K562 (cell line): ENCODE results near the gene PSAP. TPM values are rescaled to one million over a fixed set of nuclear protein-coding genes. Genes with fewer than 3 reads are reported as not detected.

Experiments
- ATAC-seq: fragments of 200-7000 bp; cut with Tn5 transposase; 3 replicates; pipeline ENCODE4 v1.9.1; 2020; ENCODE audit warnings: moderate library complexity
- BruUV-seq: library from RNA; stranded (reverse); fragments of 400-500 nt; replicated peaks from 2 replicates; lab custom pipeline; 2021; lab: Mats Ljungman, UMichigan
- CTCF ChIA-PET: fragments of 300-600 bp; formaldehyde crosslinking; extraction: SDS; loops from one replicate; lab custom pipeline; 2021; ENCODE audit warnings: low intra/inter-chr PET ratio; lab: Yijun Ruan, JAX
- POLR2A ChIA-PET: fragments of 300-600, 350-650 bp; sonication (Branson Sonifier 250); formaldehyde crosslinking; extraction: SDS; loops from one replicate; lab custom pipeline; 2021; ENCODE audit warnings: antibody characterized with exemption, inconsistent platforms; lab: Yijun Ruan, JAX
- DNase-seq, 4 experiments: peaks; one replicate each; pipeline versions ENCODE4 v3.0.0 to v3.0.0-alpha.2; 2011 to 2018; ENCODE audit warnings: low spot score in 3 of 4, mixed read lengths in 3 of 4; ENCODE audit errors: extremely low read depth in 1 of 4
- FAIRE-seq: peaks from 2 replicates; lab custom pipeline; 2011; peaks lifted over from hg19 to GRCh38; lab: Jason Lieb, UNC
- H2AFZ ChIP-seq: 2 replicates; pipeline ENCODE4 v1.6.0; 2011; ENCODE audit warnings: low read depth, low read length, control low read depth, inconsistent platforms
- H3K27ac ChIP-seq: fragments of 200-600 bp; 3 replicates; pipeline ENCODE4 v1.8.0; 2011; ENCODE audit warnings: low read depth, mild to moderate bottlenecking, control low read depth, inconsistent platforms, low read length, moderate library complexity, mixed read lengths; ENCODE audit errors: extremely low read depth
- H3K27me3 ChIP-seq, 2 experiments: fragments of 300-600 bp in 1 of 2; 2 replicates in 1 of 2; 3 replicates in 1 of 2; pipeline versions ENCODE4 v1.6.0 to v1.8.0; 2011; ENCODE audit warnings: inconsistent platforms in 2 of 2, low read length in 2 of 2, mild to moderate bottlenecking in 1 of 2, mixed read lengths in 1 of 2, moderate library complexity in 1 of 2; ENCODE audit not compliant: control insufficient read depth in 2 of 2, insufficient read depth in 2 of 2
- H3K36me3 ChIP-seq: fragments of 300-600 bp; 3 replicates; pipeline ENCODE4 v1.8.0; 2011; ENCODE audit warnings: mild to moderate bottlenecking, low read length, inconsistent platforms; ENCODE audit not compliant: control insufficient read depth, insufficient read depth
- H3K4me1 ChIP-seq, 2 experiments: fragments of 200-600 bp in 1 of 2; replicated peaks in 1 of 2; 2 replicates in 1 of 2; 3 replicates in 1 of 2; pipeline versions ENCODE4 v1.5.1 to v1.8.0; 2011; ENCODE audit warnings: inconsistent platforms in 2 of 2, low read length in 2 of 2, mild to moderate bottlenecking in 1 of 2, mixed read lengths in 1 of 2, moderate library complexity in 1 of 2; ENCODE audit not compliant: control insufficient read depth in 2 of 2, insufficient read depth in 2 of 2
- H3K4me2 ChIP-seq: 2 replicates; pipeline ENCODE4 v1.6.1; 2011; ENCODE audit warnings: low read length, control low read depth, inconsistent platforms, mixed read lengths; ENCODE audit not compliant: insufficient read depth
- H3K4me3 ChIP-seq: fragments of 200-600 bp; sonication (generic), shearing (Covaris generic); 2 replicates; pipeline ENCODE4 v1.5.1; 2016; ENCODE audit warnings: control low read depth, inconsistent platforms
- H3K79me2 ChIP-seq: fragments of 200-600 bp; 3 replicates; pipeline ENCODE4 v1.8.0; 2011; ENCODE audit warnings: low read length, inconsistent platforms; ENCODE audit not compliant: control insufficient read depth, insufficient read depth
- H3K9ac ChIP-seq, 2 experiments: 2 replicates each; pipeline versions ENCODE4 v1.6.0 to v1.6.1; 2011; ENCODE audit warnings: low read depth in 2 of 2, low read length in 2 of 2, control low read depth in 1 of 2, inconsistent platforms in 1 of 2, mild to moderate bottlenecking in 1 of 2, mixed read lengths in 1 of 2; ENCODE audit not compliant: insufficient read depth in 1 of 2
- H3K9me1 ChIP-seq: one replicate; pipeline ENCODE4 v1.6.0; 2011; ENCODE audit warnings: inconsistent platforms, mild to moderate bottlenecking, low read length, moderate library complexity; ENCODE audit not compliant: control insufficient read depth, insufficient read depth
- H3K9me3 ChIP-seq: replicated peaks from 2 replicates; pipeline ENCODE4 v1.5.1; 2011; ENCODE audit warnings: low read depth, low read length, inconsistent platforms; ENCODE audit not compliant: control insufficient read depth, insufficient read depth
- H4K20me1 ChIP-seq: replicated peaks from 2 replicates; pipeline ENCODE4 v1.6.1; 2011; ENCODE audit warnings: low read length, inconsistent platforms, mixed read lengths; ENCODE audit not compliant: control insufficient read depth, insufficient read depth
- BMI1 ChIP-seq: fragments of 150-350 bp; IDR thresholded peaks from 2 replicates; pipeline ENCODE4 v1.6.1; 2014; ENCODE audit warnings: low read length
- FIP1L1 ChIP-seq: fragments of 200-400 bp; formaldehyde crosslinking; IDR thresholded peaks from 2 replicates; pipeline ENCODE4 v1.6.1; 2018; ENCODE audit warnings: mild to moderate bottlenecking, low read depth, low read length; ENCODE audit not compliant: poor library complexity, severe bottlenecking
- HMGN3 ChIP-seq: IDR thresholded peaks from 2 replicates; pipeline ENCODE4 v1.6.1; 2011; ENCODE audit warnings: borderline replicate concordance, low read depth, mild to moderate bottlenecking, mixed read lengths, low read length; ENCODE audit not compliant: insufficient read length; ENCODE audit errors: extremely low read depth
- LARP7 ChIP-seq: fragments of 450-650 bp; IDR thresholded peaks from 2 replicates; pipeline ENCODE4 v1.6.1; 2016
- ZBTB2 ChIP-seq: fragments of 450-650 bp; IDR thresholded peaks from 2 replicates; pipeline ENCODE4 v1.6.1; 2016; ENCODE audit warnings: antibody characterized with exemption
- ZFP91 ChIP-seq: sonication (generic); formaldehyde crosslinking; IDR thresholded peaks from 2 replicates; pipeline ENCODE4 v1.8.0; 2022; ENCODE audit warnings: mild to moderate bottlenecking, missing genetic modification reagents
- ZNF12 ChIP-seq: sonication (generic); formaldehyde crosslinking; IDR thresholded peaks from 2 replicates; pipeline ENCODE4 v1.4.0; 2020; ENCODE audit warnings: mild to moderate bottlenecking, missing genetic modification reagents
- ZNF224 ChIP-seq: sonication (generic); formaldehyde crosslinking; IDR thresholded peaks from 2 replicates; pipeline ENCODE4 v1.8.0; 2022; ENCODE audit warnings: mild to moderate bottlenecking, missing genetic modification reagents
- WGBS: fragments of 100-300 bp; shearing (Covaris generic); methylation state at CpG from one replicate; pipeline ENCODE4 v1.1.6; 2016; ENCODE audit warnings: low coverage, mixed read lengths; ENCODE audit not compliant: insufficient coverage; ENCODE audit errors: missing lambda C conversion rate; 5-methylcytosine and 5-hydroxymethylcytosine counted together
- in situ Hi-C: fragments of 300-500 bp; cut with MboI; formaldehyde crosslinking; loops from 4 replicates; pipeline ENCODE4 v1.15.0; 2018; ENCODE audit warnings: inconsistent platforms, mixed read lengths
- intact Hi-C: fragments of 100-400 bp; cut with micrococcal nuclease; formaldehyde crosslinking; loops from 2 replicates; pipeline ENCODE4 v1.14.2; 2022
- polyA plus RNA-seq, 8 experiments: library from polyadenylated mRNA; depleted of rRNA in 4 of 8; stranded (reverse) in 5 of 8; unstranded in 3 of 8; fragments of >200 nt; fragmentation: Nextera tagmentation in 2 of 8; fragmentation: Illumina TruSeq in 1 of 8; extraction: Ambion mirVana in 2 of 8; extraction: Trizol in 1 of 8; gene quantifications; 2 replicates each; pipeline versions ENCODE4 v1.2.1 to v1.2.3, GENCODE V29; 2011 to 2014; ENCODE audit warnings: inconsistent platforms in 1 of 8, missing spikeins in 1 of 8
- total RNA-seq, 7 experiments: library from RNA; depleted of rRNA in 6 of 7; stranded (reverse); fragments of >200 nt in 6 of 7; fragmentation: Illumina TruSeq in 2 of 7; extraction: Trizol in 2 of 7; gene quantifications; 2 replicates each; pipeline versions ENCODE4 v1.2.1 to v1.2.3, GENCODE V29; 2011 to 2021; ENCODE audit warnings: low replicate concordance in 1 of 7
- TF ChIP-seq, protein P1 (sequence below): fragments of 450-650 bp; IDR thresholded peaks from 2 replicates; pipeline ENCODE4 v1.6.1; 2018; ENCODE audit not compliant: partially characterized antibody
- TF ChIP-seq, protein P2 (sequence below), 3 experiments: IDR thresholded peaks in 2 of 3; conservative IDR thresholded peaks in 1 of 3; 2 replicates each; pipeline ENCODE4 v1.5.1; 2011 to 2012; ENCODE audit warnings: low read length in 3 of 3, mild to moderate bottlenecking in 3 of 3, control low read depth in 2 of 3, improper control_type of control experiment in 1 of 3, inconsistent platforms in 1 of 3, low read depth in 1 of 3, mixed read lengths in 1 of 3, moderate library complexity in 1 of 3; ENCODE audit not compliant: insufficient read depth in 2 of 3

Gene PSAP
- total and polyA plus RNA-seq, 9 of the 15 experiments (the other 6 are each of a cell fraction or from before 2014, with no cell fraction given) = 245 to 700 (median 429) TPM

DNA sequence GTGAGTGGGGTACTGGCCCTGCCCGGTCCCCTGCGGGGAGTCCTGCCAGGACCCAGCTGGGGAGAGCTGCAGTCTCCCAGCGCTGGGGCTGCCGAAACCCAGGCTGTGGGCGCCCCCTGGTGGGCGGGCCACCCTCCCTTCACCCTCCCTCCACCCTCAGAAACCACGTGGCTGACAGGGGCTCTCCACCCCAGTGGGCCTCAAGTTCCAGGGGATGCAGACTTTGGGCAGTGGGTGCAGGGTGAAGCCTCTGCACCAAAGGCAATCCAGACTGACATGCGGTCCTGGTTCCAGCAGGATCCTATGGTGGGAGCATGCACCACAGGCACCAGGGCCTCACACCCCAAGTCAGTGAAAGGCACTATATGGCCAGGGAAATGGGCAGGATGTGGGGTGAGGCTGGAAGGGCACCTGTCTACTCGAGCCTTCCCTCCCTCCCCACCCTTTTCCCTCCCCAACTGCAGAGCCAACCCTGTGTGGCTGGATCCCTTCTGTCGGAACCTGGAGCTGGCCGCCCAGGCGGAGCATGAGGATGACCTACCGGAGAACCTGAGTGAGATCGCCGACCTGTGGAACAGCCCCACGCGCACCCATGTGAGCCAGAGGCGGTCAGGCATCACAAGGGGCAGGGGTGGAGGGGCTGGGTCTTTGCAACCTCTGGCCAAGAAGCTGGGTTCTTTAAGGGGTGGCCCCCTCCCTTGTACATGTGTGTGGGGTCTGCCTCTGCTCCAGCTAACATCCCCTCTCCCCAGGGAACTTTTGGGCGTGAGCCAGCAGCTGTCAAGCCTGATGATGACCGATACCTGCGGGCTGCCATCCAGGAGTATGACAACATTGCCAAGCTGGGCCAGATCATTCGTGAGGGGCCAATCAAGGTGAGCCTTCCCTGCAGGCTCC lies 38.8 kb downstream of the PSAP start:
- Histone ChIP-seq H3K4me2 (no peak overlapping the region), H4K20me1 (peaks cover 6% of the 10 kb centered on the region; the same call in 1 of the 2 replicates), H3K79me2 (no peaks in the 10 kb centered on the region), H3K4me1 (peaks cover 0 to 43% of the 10 kb centered on the region in 2 experiments; a peak in 3 of 5 replicates), H2AFZ (no peak overlapping the region; the same call in 1 of the 2 replicates), H3K36me3 (peaks cover 30% of the 10 kb centered on the region; the same call in 2 of the 3 replicates), H3K27me3 (no peaks in the 10 kb centered on the region), H3K27ac (no peak overlapping the region), H3K9ac (peak overlapping the region in 1 of 2 experiments; percentile 66; a peak in 2 of 4 replicates), H3K4me3 (no peak overlapping the region), H3K9me3 (no peaks in the 10 kb centered on the region), H3K9me1 (no peaks in the 10 kb centered on the region)
- FAIRE-seq (peak; percentile 86), DNase-seq (peak; percentile 83 to 92 (median 90)), ATAC-seq (peak; percentile 94)
- ChIA-PET CTCF (interaction anchor here (0.6 to 2.0 kb wide), 10 partner anchors 32 to 498 kb away, joined by 3 to 9 read pairs (median 4); partner anchors contain the start of gene SLC29A3), POLR2A (interaction anchor here (0.6 to 5.0 kb wide), 8 partner anchors 10 to 482 kb away, joined by 3 to 31 read pairs (median 4); no protein-coding TSS in a partner anchor)
- no TSS peak for BruUV-seq
- in situ Hi-C loops = loop anchor here (5.0 to 10.0 kb wide), 3 partner anchors 100 to 500 kb away; no protein-coding TSS in a partner anchor
- intact Hi-C loops = loop anchor here (2.0 to 5.0 kb wide), 6 partner anchors 31 to 500 kb away; partner anchors contain the start of gene CDH23
- WGBS = 39% methylated on average over 20 of the region's 22 CpGs
- TF ChIP-seq ZBTB2 = no peak
- TF ChIP-seq BMI1 = no peak
- TF ChIP-seq, protein P1, sequence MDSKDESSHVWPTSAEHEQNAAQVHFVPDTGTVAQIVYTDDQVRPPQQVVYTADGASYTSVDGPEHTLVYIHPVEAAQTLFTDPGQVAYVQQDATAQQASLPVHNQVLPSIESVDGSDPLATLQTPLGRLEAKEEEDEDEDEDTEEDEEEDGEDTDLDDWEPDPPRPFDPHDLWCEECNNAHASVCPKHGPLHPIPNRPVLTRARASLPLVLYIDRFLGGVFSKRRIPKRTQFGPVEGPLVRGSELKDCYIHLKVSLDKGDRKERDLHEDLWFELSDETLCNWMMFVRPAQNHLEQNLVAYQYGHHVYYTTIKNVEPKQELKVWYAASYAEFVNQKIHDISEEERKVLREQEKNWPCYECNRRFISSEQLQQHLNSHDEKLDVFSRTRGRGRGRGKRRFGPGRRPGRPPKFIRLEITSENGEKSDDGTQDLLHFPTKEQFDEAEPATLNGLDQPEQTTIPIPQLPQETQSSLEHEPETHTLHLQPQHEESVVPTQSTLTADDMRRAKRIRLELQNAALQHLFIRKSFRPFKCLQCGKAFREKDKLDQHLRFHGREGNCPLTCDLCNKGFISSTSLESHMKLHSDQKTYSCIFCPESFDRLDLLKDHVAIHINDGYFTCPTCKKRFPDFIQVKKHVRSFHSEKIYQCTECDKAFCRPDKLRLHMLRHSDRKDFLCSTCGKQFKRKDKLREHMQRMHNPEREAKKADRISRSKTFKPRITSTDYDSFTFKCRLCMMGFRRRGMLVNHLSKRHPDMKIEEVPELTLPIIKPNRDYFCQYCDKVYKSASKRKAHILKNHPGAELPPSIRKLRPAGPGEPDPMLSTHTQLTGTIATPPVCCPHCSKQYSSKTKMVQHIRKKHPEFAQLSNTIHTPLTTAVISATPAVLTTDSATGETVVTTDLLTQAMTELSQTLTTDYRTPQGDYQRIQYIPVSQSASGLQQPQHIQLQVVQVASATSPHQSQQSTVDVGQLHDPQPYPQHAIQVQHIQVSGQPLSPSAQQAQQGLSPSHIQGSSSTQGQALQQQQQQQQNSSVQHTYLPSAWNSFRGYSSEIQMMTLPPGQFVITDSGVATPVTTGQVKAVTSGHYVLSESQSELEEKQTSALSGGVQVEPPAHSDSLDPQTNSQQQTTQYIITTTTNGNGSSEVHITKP = no peak
- peak; percentile 20 for TF ChIP-seq FIP1L1
- TF ChIP-seq, protein P2, sequence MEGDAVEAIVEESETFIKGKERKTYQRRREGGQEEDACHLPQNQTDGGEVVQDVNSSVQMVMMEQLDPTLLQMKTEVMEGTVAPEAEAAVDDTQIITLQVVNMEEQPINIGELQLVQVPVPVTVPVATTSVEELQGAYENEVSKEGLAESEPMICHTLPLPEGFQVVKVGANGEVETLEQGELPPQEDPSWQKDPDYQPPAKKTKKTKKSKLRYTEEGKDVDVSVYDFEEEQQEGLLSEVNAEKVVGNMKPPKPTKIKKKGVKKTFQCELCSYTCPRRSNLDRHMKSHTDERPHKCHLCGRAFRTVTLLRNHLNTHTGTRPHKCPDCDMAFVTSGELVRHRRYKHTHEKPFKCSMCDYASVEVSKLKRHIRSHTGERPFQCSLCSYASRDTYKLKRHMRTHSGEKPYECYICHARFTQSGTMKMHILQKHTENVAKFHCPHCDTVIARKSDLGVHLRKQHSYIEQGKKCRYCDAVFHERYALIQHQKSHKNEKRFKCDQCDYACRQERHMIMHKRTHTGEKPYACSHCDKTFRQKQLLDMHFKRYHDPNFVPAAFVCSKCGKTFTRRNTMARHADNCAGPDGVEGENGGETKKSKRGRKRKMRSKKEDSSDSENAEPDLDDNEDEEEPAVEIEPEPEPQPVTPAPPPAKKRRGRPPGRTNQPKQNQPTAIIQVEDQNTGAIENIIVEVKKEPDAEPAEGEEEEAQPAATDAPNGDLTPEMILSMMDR (IDR thresholded peaks at IDR 0.05 in 2 of 3, conservative IDR thresholded peaks at IDR 0.05 in 1 of 3; ENCODE audit: insufficient read depth in 2 of 3, low read depth in 1 of 3, low read length in 3 of 3) = peak; percentile 91 to 95 (median 94)
- no peak for TF ChIP-seq ZNF224 (CRISPR knock-in tag)
- no peak for TF ChIP-seq ZFP91
- no peak for TF ChIP-seq ZNF12 (CRISPR knock-in tag)
- peak; percentile 24 for TF ChIP-seq HMGN3
- no peak for TF ChIP-seq LARP7
